HL-60/S4 treated with phorbol 12-myristate 13-acetate at 8.2 ng/mL for 4 days and 3 days (cell line): ENCODE data around the gene CMTM4.
"Not testable (repeated sequence)": the region's sequence is repeated elsewhere in the genome, so short reads cannot be mapped to it uniquely, and the experiment has no call there.

Source experiments
- in situ Hi-C: fragments of 300-500 bp; cut with MboI; formaldehyde crosslinking; loops from 2 replicates; pipeline ENCODE4 v1.15.0; 2022; ENCODE audit warnings: low sequenced_read_pairs

CMTM4 gene

GRCh38 chr16:66705790-66706505, 9.4 kb upstream of the CMTM4 start:
- in situ Hi-C loops = no loop called here

- in situ Hi-C loops = no loop called here
Observed at GRCh38 chr16:66703406-66704215, 7.1 kb upstream of the CMTM4 start.

- in situ Hi-C loops = no loop called here
Observed at GRCh38 chr16:66701516-66701915, 5.0 kb upstream of the CMTM4 start.

GRCh38 chr16:66701026-66701425, 4.5 kb upstream of the CMTM4 start:
- in situ Hi-C loops = no loop called here

- in situ Hi-C loops = no loop called here
Observed at GRCh38 chr16:66699898-66700297, 3.4 kb upstream of the CMTM4 start.

GRCh38 chr16:66698046-66698445, 1.5 kb upstream of the CMTM4 start:
- in situ Hi-C loops = no loop called here

GRCh38 chr16:66695935-66696668, 441 bp downstream of the CMTM4 start:
- in situ Hi-C loops = no loop called here

- in situ Hi-C loops = no loop called here
Observed at GRCh38 chr16:66695471-66695934, 1.0 kb downstream of the CMTM4 start.

GRCh38 chr16:66693149-66693548, 3.4 kb downstream of the CMTM4 start:
- in situ Hi-C loops = no loop called here

- in situ Hi-C loops = no loop called here
Observed at GRCh38 chr16:66692341-66692740, 4.2 kb downstream of the CMTM4 start.

- in situ Hi-C loops = no loop called here
Observed at GRCh38 chr16:66691234-66691633, 5.3 kb downstream of the CMTM4 start.

GRCh38 chr16:66690106-66690847, 6.3 kb downstream of the CMTM4 start:
- in situ Hi-C loops = no loop called here

GRCh38 chr16:66689282-66689681, 7.3 kb downstream of the CMTM4 start:
- in situ Hi-C loops = no loop called here

- in situ Hi-C loops = no loop called here
Observed at GRCh38 chr16:66687906-66688625, 8.5 kb downstream of the CMTM4 start.

GRCh38 chr16:66685501-66686115, 10.9 kb downstream of the CMTM4 start:
- in situ Hi-C loops = not testable (repeated sequence)

- in situ Hi-C loops = no loop called here
Observed at GRCh38 chr16:66682271-66682670, 14.3 kb downstream of the CMTM4 start.

GRCh38 chr16:66681676-66682075, 14.9 kb downstream of the CMTM4 start:
- in situ Hi-C loops = no loop called here

- in situ Hi-C loops = no loop called here
Observed at GRCh38 chr16:66678337-66678736, 18.2 kb downstream of the CMTM4 start.

GRCh38 chr16:66677836-66678235, 18.7 kb downstream of the CMTM4 start:
- in situ Hi-C loops = no loop called here

- in situ Hi-C loops = no loop called here
Observed at GRCh38 chr16:66677179-66677578, 19.4 kb downstream of the CMTM4 start.
